ENCODE data around the gene TBC1D30. TPM values are rescaled to one million over a fixed set of nuclear protein-coding genes. Genes with fewer than 3 reads are reported as not detected.
"Not testable (repeated sequence)": the region's sequence is repeated elsewhere in the genome, so short reads cannot be mapped to it uniquely, and the experiment has no call there.

The TBC1D30 gene
- total RNA-seq, 6 experiments from 2014 or later: 1.1 to 2.7 (median 1.3) TPM

GRCh38 chr12:64837427-64837826 lies 13.0 kb downstream of the TBC1D30 start:
- 60% methylated on average over 3 of the region's 8 CpGs for WGBS (ENCODE audit: insufficient coverage, low coverage, low lambda C conversion rate, missing lambda C conversion rate)
- Histone ChIP-seq H3K9me3 (no peaks in the 10 kb centered on the region), H3K4me3 (no peak overlapping the region), H3K36me3 (no peaks in the 10 kb centered on the region), H3K27me3 (no peaks in the 10 kb centered on the region), H3K4me1 (no peaks in the 10 kb centered on the region), H3K27ac (no peak overlapping the region)
- DNase-seq (no peak), ATAC-seq (no peak)
- intact Hi-C loops (cut with DNase I): no loop called here
- no peak for TF ChIP-seq POLR2A (IDR thresholded peaks at IDR 0.05)
- TF ChIP-seq CTCF (IDR thresholded peaks at IDR 0.05): no peak

GRCh38 chr12:64840119-64840518 lies 15.7 kb downstream of the TBC1D30 start:
- Histone ChIP-seq H3K9me3 (no peaks in the 10 kb centered on the region), H3K4me1 (no peaks in the 10 kb centered on the region), H3K27ac (no peak overlapping the region), H3K27me3 (no peaks in the 10 kb centered on the region), H3K36me3 (no peaks in the 10 kb centered on the region), H3K4me3 (no peak overlapping the region)
- TF ChIP-seq CTCF (IDR thresholded peaks at IDR 0.05): no peak
- TF ChIP-seq POLR2A (IDR thresholded peaks at IDR 0.05): no peak
- DNase-seq (no peak), ATAC-seq (no peak)
- intact Hi-C loops (cut with DNase I): no loop called here

GRCh38 chr12:64840949-64841717 lies 16.7 kb downstream of the TBC1D30 start:
- 73% methylated on average over 5 of the region's 5 CpGs for WGBS (ENCODE audit: insufficient coverage, low coverage, low lambda C conversion rate, missing lambda C conversion rate)
- H3K9me3 ChIP-seq: no peaks in the 10 kb centered on the region

GRCh38 chr12:64848409-64848808 lies 24.0 kb downstream of the TBC1D30 start:
- intact Hi-C loops (cut with DNase I): not testable (repeated sequence)

More at GRCh38 chr12:64840949-64841717, 16.7 kb downstream of the TBC1D30 start:
- H3K36me3 ChIP-seq: no peaks in the 10 kb centered on the region
- ATAC-seq (no peak), DNase-seq (no peak)
- H3K4me3 ChIP-seq: no peak overlapping the region
- no peak for TF ChIP-seq CTCF (IDR thresholded peaks at IDR 0.05)
- no peak for TF ChIP-seq POLR2A (IDR thresholded peaks at IDR 0.05)
- H3K27me3 ChIP-seq: no peaks in the 10 kb centered on the region
- intact Hi-C loops (cut with DNase I): no loop called here
- H3K4me1 ChIP-seq: no peaks in the 10 kb centered on the region
- no peak overlapping the region for H3K27ac ChIP-seq

GRCh38 chr12:64858882-64859605 lies 34.6 kb downstream of the TBC1D30 start:
- Histone ChIP-seq H3K4me3 (no peak overlapping the region), H3K9me3 (no peaks in the 10 kb centered on the region), H3K27me3 (no peaks in the 10 kb centered on the region), H3K4me1 (no peaks in the 10 kb centered on the region), H3K36me3 (no peaks in the 10 kb centered on the region), H3K27ac (no peak overlapping the region)
- ATAC-seq: no peak
- DNase-seq: no peak
- intact Hi-C loops (cut with DNase I): no loop called here
- TF ChIP-seq POLR2A (IDR thresholded peaks at IDR 0.05): no peak
- TF ChIP-seq CTCF (IDR thresholded peaks at IDR 0.05): no peak
- 62% methylated on average over 1 of the region's 4 CpGs for WGBS (ENCODE audit: insufficient coverage, low coverage, low lambda C conversion rate, missing lambda C conversion rate)

More at GRCh38 chr12:64848409-64848808, 24.0 kb downstream of the TBC1D30 start:
- not testable (repeated sequence) for H3K4me3 ChIP-seq, H3K27me3 ChIP-seq, DNase-seq, H3K27ac ChIP-seq, H3K4me1 ChIP-seq, H3K9me3 ChIP-seq, ATAC-seq, H3K36me3 ChIP-seq
- 88% methylated on average over 4 of the region's 4 CpGs for WGBS (ENCODE audit: insufficient coverage, low coverage, low lambda C conversion rate, missing lambda C conversion rate)
